Astrocyte (in vitro differentiated cells and primary cell): ENCODE results near the gene EML3. TPM values are rescaled to one million over a fixed set of nuclear protein-coding genes. Genes with fewer than 3 reads are reported as not detected.
"Not testable (repeated sequence)": the region's sequence is repeated elsewhere in the genome, so short reads cannot be mapped to it uniquely, and the experiment has no call there.

ENCODE experiments used
- DNase-seq: peaks from one replicate; pipeline ENCODE4 v3.0.0-alpha.2; 2010; ENCODE audit warnings: low read depth
- FAIRE-seq: peaks from 2 replicates; lab custom pipeline; 2011; peaks lifted over from hg19 to GRCh38; lab: Jason Lieb, UNC
- H2AFZ ChIP-seq: 2 replicates; pipeline ENCODE4 v1.6.0; 2012; ENCODE audit warnings: low read depth, low read length, inconsistent platforms
- H3K27ac ChIP-seq: 2 replicates; pipeline ENCODE4 v1.5.1; 2011; ENCODE audit warnings: low read depth, low read length, inconsistent platforms
- H3K27me3 ChIP-seq: 2 replicates; pipeline ENCODE4 v1.6.0; 2011; ENCODE audit warnings: low read length, inconsistent platforms; ENCODE audit not compliant: insufficient read depth
- H3K36me3 ChIP-seq: 2 replicates; pipeline ENCODE4 v1.5.1; 2011; ENCODE audit warnings: low read length, inconsistent platforms; ENCODE audit not compliant: insufficient read depth
- H3K4me1 ChIP-seq: 2 replicates; pipeline ENCODE4 v1.5.1; 2011; ENCODE audit warnings: low read length, inconsistent platforms; ENCODE audit not compliant: insufficient read depth
- H3K4me2 ChIP-seq: 2 replicates; pipeline ENCODE4 v1.6.0; 2012; ENCODE audit warnings: low read length, inconsistent platforms
- H3K4me3 ChIP-seq: 2 replicates; pipeline ENCODE4 v1.5.1; 2011; ENCODE audit warnings: low read depth, mild to moderate bottlenecking, low read length, inconsistent platforms; ENCODE audit not compliant: insufficient read depth
- H3K79me2 ChIP-seq: 2 replicates; pipeline ENCODE4 v1.6.0; 2012; ENCODE audit warnings: mild to moderate bottlenecking, low read length, inconsistent platforms; ENCODE audit not compliant: insufficient read depth
- H3K9ac ChIP-seq: 2 replicates; pipeline ENCODE4 v1.6.0; 2012; ENCODE audit warnings: mild to moderate bottlenecking, low read length, inconsistent platforms
- H3K9me3 ChIP-seq: 2 replicates; pipeline ENCODE4 v1.5.1; 2012; ENCODE audit warnings: low read depth, mild to moderate bottlenecking, low read length, inconsistent platforms; ENCODE audit not compliant: insufficient read depth
- H4K20me1 ChIP-seq: 2 replicates; pipeline ENCODE4 v1.6.0; 2012; ENCODE audit warnings: low read length, inconsistent platforms; ENCODE audit not compliant: insufficient read depth
- H3K27ac Mint-ChIP-seq: one replicate; pipeline ENCODE4 v1.8.0; 2021; ENCODE audit warnings: mild to moderate bottlenecking, mixed read lengths; ENCODE audit not compliant: unreplicated experiment
- H3K27me3 Mint-ChIP-seq: one replicate; pipeline ENCODE4 v1.8.0; 2021; ENCODE audit warnings: low read depth, mixed read lengths; ENCODE audit not compliant: unreplicated experiment
- H3K36me3 Mint-ChIP-seq: one replicate; pipeline ENCODE4 v1.8.0; 2021; ENCODE audit warnings: low read depth, mixed read lengths; ENCODE audit not compliant: unreplicated experiment
- H3K4me1 Mint-ChIP-seq: one replicate; pipeline ENCODE4 v1.8.0; 2021; ENCODE audit warnings: low read depth, mixed read lengths; ENCODE audit not compliant: unreplicated experiment
- H3K4me3 Mint-ChIP-seq: one replicate; pipeline ENCODE4 v1.8.0; 2021; ENCODE audit warnings: mild to moderate bottlenecking, moderate library complexity, mixed read lengths; ENCODE audit not compliant: unreplicated experiment
- H3K9me3 Mint-ChIP-seq: one replicate; pipeline ENCODE4 v1.8.0; 2021; ENCODE audit warnings: mild to moderate bottlenecking, mixed read lengths; ENCODE audit not compliant: unreplicated experiment
- EZH2 ChIP-seq: IDR thresholded peaks from 2 replicates; pipeline ENCODE4 v1.6.1; 2012; ENCODE audit warnings: mild to moderate bottlenecking, low read length, inconsistent platforms; ENCODE audit not compliant: insufficient read depth
- total RNA-seq: library from RNA; stranded (reverse); gene quantifications from 2 replicates; pipeline ENCODE4 v1.2.1, GENCODE V29; 2021
- TF ChIP-seq, protein P1 (sequence below): IDR thresholded peaks from 2 replicates; pipeline ENCODE4 v1.5.1; 2011; ENCODE audit warnings: low read depth, mild to moderate bottlenecking, inconsistent platforms, low read length, moderate library complexity; ENCODE audit not compliant: insufficient read depth

EML3 gene
- total RNA-seq, 1 donor from 2014 or later, result 25.5 TPM

- Mint-ChIP-seq H3K27ac (peak overlapping the region; percentile 99), H3K36me3 (peaks cover 32% of the 10 kb centered on the region), H3K9me3 (no peaks in the 10 kb centered on the region), H3K4me3 (peak overlapping the region; percentile 100), H3K4me1 (peaks cover 31% of the 10 kb centered on the region), H3K27me3 (no peaks in the 10 kb centered on the region)
- FAIRE-seq (no peak), DNase-seq (no peak)
- Histone ChIP-seq H3K4me1 (peaks cover 41% of the 10 kb centered on the region), H3K9me3 (no peaks in the 10 kb centered on the region), H4K20me1 (peaks cover 51% of the 10 kb centered on the region), H3K79me2 (peaks cover 88% of the 10 kb centered on the region), H3K9ac (peak overlapping the region; percentile 96), H3K27me3 (no peaks in the 10 kb centered on the region), H3K36me3 (peaks cover 26% of the 10 kb centered on the region), H2AFZ (peak overlapping the region; percentile 78), H3K4me3 (peak overlapping the region; percentile 95), H3K27ac (peak overlapping the region; percentile 73), H3K4me2 (peak overlapping the region; percentile 92)
- TF ChIP-seq, protein P1, sequence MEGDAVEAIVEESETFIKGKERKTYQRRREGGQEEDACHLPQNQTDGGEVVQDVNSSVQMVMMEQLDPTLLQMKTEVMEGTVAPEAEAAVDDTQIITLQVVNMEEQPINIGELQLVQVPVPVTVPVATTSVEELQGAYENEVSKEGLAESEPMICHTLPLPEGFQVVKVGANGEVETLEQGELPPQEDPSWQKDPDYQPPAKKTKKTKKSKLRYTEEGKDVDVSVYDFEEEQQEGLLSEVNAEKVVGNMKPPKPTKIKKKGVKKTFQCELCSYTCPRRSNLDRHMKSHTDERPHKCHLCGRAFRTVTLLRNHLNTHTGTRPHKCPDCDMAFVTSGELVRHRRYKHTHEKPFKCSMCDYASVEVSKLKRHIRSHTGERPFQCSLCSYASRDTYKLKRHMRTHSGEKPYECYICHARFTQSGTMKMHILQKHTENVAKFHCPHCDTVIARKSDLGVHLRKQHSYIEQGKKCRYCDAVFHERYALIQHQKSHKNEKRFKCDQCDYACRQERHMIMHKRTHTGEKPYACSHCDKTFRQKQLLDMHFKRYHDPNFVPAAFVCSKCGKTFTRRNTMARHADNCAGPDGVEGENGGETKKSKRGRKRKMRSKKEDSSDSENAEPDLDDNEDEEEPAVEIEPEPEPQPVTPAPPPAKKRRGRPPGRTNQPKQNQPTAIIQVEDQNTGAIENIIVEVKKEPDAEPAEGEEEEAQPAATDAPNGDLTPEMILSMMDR, result no peak
- no peak for TF ChIP-seq EZH2
Measured at GRCh38 chr11:62573006-62573591, 39.5 kb downstream of the EML3 start.

GRCh38 chr11:62572431-62572830 lies 40.1 kb downstream of the EML3 start:
- Mint-ChIP-seq H3K27ac (peak overlapping the region; percentile 99), H3K4me1 (peaks cover 32% of the 10 kb centered on the region), H3K36me3 (peaks cover 33% of the 10 kb centered on the region), H3K4me3 (peak overlapping the region; percentile 100), H3K9me3 (no peaks in the 10 kb centered on the region), H3K27me3 (no peaks in the 10 kb centered on the region)
- H3K4me1 ChIP-seq, result peaks cover 40% of the 10 kb centered on the region
- peak overlapping the region; percentile 73 for H3K27ac ChIP-seq
- H4K20me1 ChIP-seq, result peaks cover 57% of the 10 kb centered on the region
- peak overlapping the region; percentile 96 for H3K9ac ChIP-seq
- peak overlapping the region; percentile 92 for H3K4me2 ChIP-seq
- DNase-seq (no peak), FAIRE-seq (no peak)
- no peak for TF ChIP-seq EZH2
- TF ChIP-seq, protein P1, result no peak
- no peaks in the 10 kb centered on the region for H3K27me3 ChIP-seq
- H3K36me3 ChIP-seq, result peaks cover 26% of the 10 kb centered on the region
- H3K9me3 ChIP-seq, result no peaks in the 10 kb centered on the region
- H2AFZ ChIP-seq, result no peak overlapping the region
- peaks cover 94% of the 10 kb centered on the region for H3K79me2 ChIP-seq
- H3K4me3 ChIP-seq, result peak overlapping the region; percentile 95

DNA sequence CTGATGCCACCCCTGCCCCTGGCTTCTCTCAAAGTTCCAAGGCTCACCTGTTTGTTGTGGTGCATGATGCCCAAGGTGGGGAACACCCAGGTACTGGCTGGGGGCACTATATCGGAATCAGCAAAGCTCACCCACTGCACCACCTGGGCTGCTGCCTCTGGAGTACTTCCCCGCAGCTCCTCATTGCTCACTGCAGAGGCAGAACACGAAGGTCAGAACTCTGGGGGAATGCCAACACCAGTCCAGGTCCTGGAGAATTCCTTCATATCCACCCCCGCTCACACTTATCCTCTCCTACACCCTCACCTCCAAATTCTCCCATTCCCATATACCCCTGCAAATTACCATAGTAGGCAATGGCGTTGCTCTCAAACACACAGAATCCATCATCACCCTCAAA lies 41.1 kb downstream of the EML3 start:
- not testable (repeated sequence) for H3K9me3 ChIP-seq, H2AFZ ChIP-seq, FAIRE-seq, DNase-seq, H3K27me3 Mint-ChIP-seq, H3K9me3 Mint-ChIP-seq, H3K27me3 ChIP-seq, H3K27ac ChIP-seq
- peaks cover 96% of the 10 kb centered on the region for H3K79me2 ChIP-seq
- Mint-ChIP-seq H3K4me1 (peaks cover 39% of the 10 kb centered on the region), H3K27ac (peak overlapping the region; percentile 16), H3K4me3 (peak overlapping the region; percentile 100), H3K36me3 (peaks cover 37% of the 10 kb centered on the region)
- peak overlapping the region; percentile 96 for H3K9ac ChIP-seq
- peaks cover 67% of the 10 kb centered on the region for H4K20me1 ChIP-seq
- peaks cover 36% of the 10 kb centered on the region for H3K36me3 ChIP-seq
- H3K4me3 ChIP-seq, result peak overlapping the region; percentile 95
- H3K4me1 ChIP-seq, result peaks cover 35% of the 10 kb centered on the region
- H3K4me2 ChIP-seq, result peak overlapping the region; percentile 92

DNA sequence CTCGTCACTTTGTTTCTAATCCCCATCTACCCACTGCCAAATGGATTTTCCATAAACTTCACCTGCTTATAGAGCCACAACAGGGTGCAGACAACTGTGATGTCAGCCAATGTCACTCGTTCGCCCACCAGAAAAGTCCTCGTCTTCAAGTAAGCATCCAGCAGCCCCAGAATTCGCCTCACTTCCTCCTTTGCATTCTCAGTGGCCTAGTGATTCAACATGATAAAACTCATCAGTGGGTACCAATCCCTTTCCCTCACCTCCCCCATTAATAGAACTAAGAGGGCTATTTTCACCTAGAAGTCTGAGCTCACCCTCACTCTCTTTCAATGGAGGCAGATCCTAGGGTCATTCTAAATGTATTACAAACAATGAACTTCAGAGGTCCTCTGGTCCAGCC lies 41.7 kb downstream of the EML3 start:
- H3K27ac Mint-ChIP-seq, result peak overlapping the region; percentile 16
- not testable (repeated sequence) for FAIRE-seq, H3K9me3 Mint-ChIP-seq, H3K9me3 ChIP-seq, H3K27me3 Mint-ChIP-seq, DNase-seq, H3K27ac ChIP-seq, H3K27me3 ChIP-seq, H2AFZ ChIP-seq
- H3K4me3 Mint-ChIP-seq, result peak overlapping the region; percentile 100
- Histone ChIP-seq H3K36me3 (peaks cover 41% of the 10 kb centered on the region), H3K79me2 (peaks cover 96% of the 10 kb centered on the region), H3K9ac (peak overlapping the region; percentile 96), H4K20me1 (peaks cover 72% of the 10 kb centered on the region), H3K4me3 (peak overlapping the region; percentile 20), H3K4me1 (peaks cover 30% of the 10 kb centered on the region), H3K4me2 (peak overlapping the region; percentile 92)
- H3K36me3 Mint-ChIP-seq, result peaks cover 43% of the 10 kb centered on the region
- peaks cover 44% of the 10 kb centered on the region for H3K4me1 Mint-ChIP-seq
